ENCODE measurements around the gene CTSK. TPM values are rescaled to one million over a fixed set of nuclear protein-coding genes. Genes with fewer than 3 reads are reported as not detected.

Gene CTSK
- total and polyA plus RNA-seq, 2 of the 13 experiments (the other 11 are each of a cell fraction or from before 2014, with no cell fraction given): 1.4 to 6.3 TPM

DNA sequence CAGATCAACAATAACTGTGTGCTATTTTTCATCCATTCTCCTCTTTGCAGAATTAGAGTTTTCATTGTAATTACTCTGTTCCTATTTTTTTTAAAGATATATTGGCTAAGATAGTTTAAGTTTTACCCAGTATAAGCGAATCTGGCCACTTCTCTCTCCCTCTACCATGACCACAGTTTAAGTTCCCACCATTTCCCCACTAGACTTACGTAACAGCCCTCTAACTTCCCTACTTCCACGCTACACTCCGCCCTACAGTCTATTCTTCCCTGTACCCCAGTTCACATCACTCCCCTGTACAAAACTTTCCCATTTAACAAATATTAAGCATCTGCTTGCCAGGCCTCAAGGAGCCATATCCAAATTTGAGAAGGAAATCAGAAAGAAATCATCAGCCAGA lies 16.5 kb downstream of the CTSK start (continued):
- TF ChIP-seq, protein P1, sequence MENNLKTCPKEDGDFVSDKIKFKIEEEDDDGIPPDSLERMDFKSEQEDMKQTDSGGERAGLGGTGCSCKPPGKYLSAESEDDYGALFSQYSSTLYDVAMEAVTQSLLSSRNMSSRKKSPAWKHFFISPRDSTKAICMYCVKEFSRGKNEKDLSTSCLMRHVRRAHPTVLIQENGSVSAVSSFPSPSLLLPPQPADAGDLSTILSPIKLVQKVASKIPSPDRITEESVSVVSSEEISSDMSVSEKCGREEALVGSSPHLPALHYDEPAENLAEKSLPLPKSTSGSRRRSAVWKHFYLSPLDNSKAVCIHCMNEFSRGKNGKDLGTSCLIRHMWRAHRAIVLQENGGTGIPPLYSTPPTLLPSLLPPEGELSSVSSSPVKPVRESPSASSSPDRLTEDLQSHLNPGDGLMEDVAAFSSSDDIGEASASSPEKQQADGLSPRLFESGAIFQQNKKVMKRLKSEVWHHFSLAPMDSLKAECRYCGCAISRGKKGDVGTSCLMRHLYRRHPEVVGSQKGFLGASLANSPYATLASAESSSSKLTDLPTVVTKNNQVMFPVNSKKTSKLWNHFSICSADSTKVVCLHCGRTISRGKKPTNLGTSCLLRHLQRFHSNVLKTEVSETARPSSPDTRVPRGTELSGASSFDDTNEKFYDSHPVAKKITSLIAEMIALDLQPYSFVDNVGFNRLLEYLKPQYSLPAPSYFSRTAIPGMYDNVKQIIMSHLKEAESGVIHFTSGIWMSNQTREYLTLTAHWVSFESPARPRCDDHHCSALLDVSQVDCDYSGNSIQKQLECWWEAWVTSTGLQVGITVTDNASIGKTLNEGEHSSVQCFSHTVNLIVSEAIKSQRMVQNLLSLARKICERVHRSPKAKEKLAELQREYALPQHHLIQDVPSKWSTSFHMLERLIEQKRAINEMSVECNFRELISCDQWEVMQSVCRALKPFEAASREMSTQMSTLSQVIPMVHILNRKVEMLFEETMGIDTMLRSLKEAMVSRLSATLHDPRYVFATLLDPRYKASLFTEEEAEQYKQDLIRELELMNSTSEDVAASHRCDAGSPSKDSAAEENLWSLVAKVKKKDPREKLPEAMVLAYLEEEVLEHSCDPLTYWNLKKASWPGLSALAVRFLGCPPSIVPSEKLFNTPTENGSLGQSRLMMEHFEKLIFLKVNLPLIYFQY (CRISPR knock-in tag; IDR thresholded peaks at IDR 0.05; ENCODE audit: borderline replicate concordance): no peak
- no peak for TF ChIP-seq SUZ12 (IDR thresholded peaks at IDR 0.05; ENCODE audit: low read depth, low read length)
- TF ChIP-seq, protein P2, sequence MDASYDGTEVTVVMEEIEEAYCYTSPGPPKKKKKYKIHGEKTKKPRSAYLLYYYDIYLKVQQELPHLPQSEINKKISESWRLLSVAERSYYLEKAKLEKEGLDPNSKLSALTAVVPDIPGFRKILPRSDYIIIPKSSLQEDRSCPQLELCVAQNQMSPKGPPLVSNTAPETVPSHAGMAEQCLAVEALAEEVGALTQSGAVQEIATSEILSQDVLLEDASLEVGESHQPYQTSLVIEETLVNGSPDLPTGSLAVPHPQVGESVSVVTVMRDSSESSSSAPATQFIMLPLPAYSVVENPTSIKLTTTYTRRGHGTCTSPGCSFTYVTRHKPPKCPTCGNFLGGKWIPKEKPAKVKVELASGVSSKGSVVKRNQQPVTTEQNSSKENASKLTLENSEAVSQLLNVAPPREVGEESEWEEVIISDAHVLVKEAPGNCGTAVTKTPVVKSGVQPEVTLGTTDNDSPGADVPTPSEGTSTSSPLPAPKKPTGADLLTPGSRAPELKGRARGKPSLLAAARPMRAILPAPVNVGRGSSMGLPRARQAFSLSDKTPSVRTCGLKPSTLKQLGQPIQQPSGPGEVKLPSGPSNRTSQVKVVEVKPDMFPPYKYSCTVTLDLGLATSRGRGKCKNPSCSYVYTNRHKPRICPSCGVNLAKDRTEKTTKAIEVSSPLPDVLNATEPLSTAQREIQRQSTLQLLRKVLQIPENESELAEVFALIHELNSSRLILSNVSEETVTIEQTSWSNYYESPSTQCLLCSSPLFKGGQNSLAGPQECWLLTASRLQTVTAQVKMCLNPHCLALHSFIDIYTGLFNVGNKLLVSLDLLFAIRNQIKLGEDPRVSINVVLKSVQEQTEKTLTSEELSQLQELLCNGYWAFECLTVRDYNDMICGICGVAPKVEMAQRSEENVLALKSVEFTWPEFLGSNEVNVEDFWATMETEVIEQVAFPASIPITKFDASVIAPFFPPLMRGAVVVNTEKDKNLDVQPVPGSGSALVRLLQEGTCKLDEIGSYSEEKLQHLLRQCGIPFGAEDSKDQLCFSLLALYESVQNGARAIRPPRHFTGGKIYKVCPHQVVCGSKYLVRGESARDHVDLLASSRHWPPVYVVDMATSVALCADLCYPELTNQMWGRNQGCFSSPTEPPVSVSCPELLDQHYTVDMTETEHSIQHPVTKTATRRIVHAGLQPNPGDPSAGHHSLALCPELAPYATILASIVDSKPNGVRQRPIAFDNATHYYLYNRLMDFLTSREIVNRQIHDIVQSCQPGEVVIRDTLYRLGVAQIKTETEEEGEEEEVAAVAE (CRISPR knock-in tag; IDR thresholded peaks at IDR 0.05; ENCODE audit: borderline replicate concordance): no peak
- no peak for TF ChIP-seq ZNF446 (CRISPR knock-in tag; IDR thresholded peaks at IDR 0.05)

DNA sequence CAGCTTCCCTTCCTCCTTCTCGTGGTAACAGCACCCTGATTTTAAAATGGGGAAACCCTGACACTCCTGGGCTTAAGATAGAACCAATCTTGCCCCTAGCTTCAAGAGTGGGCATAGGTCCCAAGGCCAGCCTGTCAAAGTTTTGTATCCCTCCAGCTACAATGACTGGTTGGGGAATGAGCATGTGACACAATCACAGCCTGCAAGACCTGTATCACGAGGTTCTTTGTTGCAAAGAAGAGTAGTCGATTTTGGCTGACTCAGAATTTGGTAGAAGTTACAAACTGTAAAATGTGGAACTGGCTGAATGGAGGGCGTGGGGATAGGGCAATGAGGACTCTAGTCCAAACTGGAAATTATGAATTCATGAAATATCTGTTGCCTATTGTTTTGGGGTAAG lies 18.7 kb downstream of the CTSK start:
- TF ChIP-seq MAFK (conservative IDR thresholded peaks at IDR 0.05 in 1 of 2, IDR thresholded peaks at IDR 0.05 in 1 of 2; ENCODE audit: low read length in 2 of 2) (0 out of 4 replicates have a peak, but pooled peaks of 1 of the 2 experiments have one; percentile 5), SSRP1 (CRISPR knock-in tag; IDR thresholded peaks at IDR 0.05) (no peak), ZNF354B (CRISPR knock-in tag; IDR thresholded peaks at IDR 0.05) (no peak)
- POLR2A ChIA-PET: no interaction called here
- ATAC-seq (no peak), DNase-seq (ENCODE audit: low spot score) (no peak), FAIRE-seq (no peak)
- in situ Hi-C loops (cut with HindIII; ENCODE audit: extremely low pct_ligation_motif_present, low pct_unique_long_range_greater_than_20kb): no loop called here
- Histone ChIP-seq H2AFZ (ENCODE audit: low read length) (no peak overlapping the region), H3K27ac (ENCODE audit: extremely low read length, insufficient read depth, low read length) (no peak overlapping the region), H3K36me3 (replicated peaks in 1 of 2; ENCODE audit: control insufficient read depth in 1 of 2, insufficient read depth in 2 of 2, low read length in 2 of 2) (no peaks in the 10 kb centered on the region), H3K79me2 (ENCODE audit: insufficient read depth, low read length) (no peaks in the 10 kb centered on the region), H3K4me3 (replicated peaks in 1 of 3; ENCODE audit: insufficient read depth in 1 of 3, low read depth in 2 of 3, low read length in 3 of 3) (no peak overlapping the region), H4K20me1 (ENCODE audit: insufficient read depth, low read length) (no peaks in the 10 kb centered on the region), H3K4me2 (ENCODE audit: low read depth, low read length) (no peak overlapping the region), H3K9ac (ENCODE audit: insufficient read depth, low read depth, low read length) (no peak overlapping the region), H3K4me1 (ENCODE audit: insufficient read depth, low read length) (peaks cover 7% of the 10 kb centered on the region; the same call in 1 of the 2 replicates), H3K9me3 (ENCODE audit: low read length) (no peaks in the 10 kb centered on the region), H3K27me3 (ENCODE audit: control insufficient read depth in 1 of 2, insufficient read depth in 2 of 2, low read length in 2 of 2) (no peaks in the 10 kb centered on the region)
- no TSS peak for BruUV-seq (replicated peaks)
- CTCF ChIA-PET (ENCODE audit: low intra/inter-chr PET ratio, low total read pairs): no interaction called here
- intact Hi-C loops (cut with micrococcal nuclease; ENCODE audit: unreplicated experiment): no loop called here
- 23% methylated on average over 4 of the region's 4 CpGs for WGBS (ENCODE audit: low lambda C conversion rate)

Measured in HepG2 (cell line).